Embryonic facial prominence (tissue), 1 donor: ENCODE data around the gene COL11A1.

Experiments
- DNase-seq: peaks from one replicate; pipeline ENCODE4 v3.0.0-alpha.2; 2016; ENCODE audit errors: extremely low spot score

The COL11A1 gene

DNA sequence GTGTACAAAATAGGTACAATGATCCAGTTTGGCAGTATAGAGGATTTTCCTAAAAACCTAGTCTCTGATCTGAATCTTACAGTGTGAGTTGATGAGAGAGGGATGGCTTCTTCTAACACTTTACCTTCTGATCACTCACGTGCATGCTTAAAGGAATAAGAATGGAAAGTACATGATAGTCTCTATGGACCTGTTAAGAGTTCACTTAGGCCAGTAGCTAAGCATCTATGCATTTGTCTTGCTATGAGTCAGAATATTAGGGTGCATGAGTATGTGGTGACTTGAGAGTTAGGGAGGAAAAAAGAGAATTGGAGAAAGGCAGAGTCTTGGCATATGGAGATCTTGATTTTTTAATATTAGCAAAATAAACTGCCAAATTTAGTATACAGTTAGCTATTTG is 206.3 kb downstream of the COL11A1 start:
- DNase-seq: no peak

DNA sequence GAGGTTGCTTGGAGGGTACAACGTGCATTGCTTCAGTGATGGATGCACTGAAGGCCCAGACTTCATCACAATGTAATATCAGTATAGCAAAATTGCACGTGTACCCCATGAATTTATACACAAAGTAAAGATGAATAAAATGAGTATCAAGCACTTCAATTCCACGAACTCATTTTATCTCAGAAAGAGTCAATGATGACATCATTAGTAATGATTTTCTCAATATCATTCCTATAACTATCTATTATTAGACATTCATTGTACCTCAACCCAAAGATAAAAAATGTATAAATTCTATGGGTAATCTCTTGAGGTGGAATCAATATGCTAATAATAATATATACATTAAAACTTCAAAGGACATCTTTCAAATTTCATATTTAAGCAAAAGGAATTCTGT is 208.4 kb downstream of the COL11A1 start:
- DNase-seq: no peak

DNA sequence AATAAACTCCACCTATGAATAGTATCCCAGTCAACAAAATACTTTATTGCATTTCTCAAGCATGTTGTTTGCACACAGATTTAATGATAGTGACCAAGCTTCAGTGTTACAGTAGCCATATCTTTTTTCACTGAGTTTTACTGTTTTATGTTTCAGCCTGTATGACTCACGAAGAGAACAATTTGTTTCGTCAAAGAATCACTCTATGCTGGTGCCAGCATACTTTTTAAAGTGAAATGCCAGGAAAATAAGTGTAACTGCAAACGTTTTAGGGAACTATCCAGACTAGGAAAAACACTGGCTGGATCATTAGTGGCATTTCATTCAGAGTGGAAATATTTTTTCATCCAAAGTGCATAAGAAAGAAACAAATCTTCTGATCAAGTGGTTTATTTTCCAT is 210.8 kb downstream of the COL11A1 start:
- DNase-seq: no peak

DNA sequence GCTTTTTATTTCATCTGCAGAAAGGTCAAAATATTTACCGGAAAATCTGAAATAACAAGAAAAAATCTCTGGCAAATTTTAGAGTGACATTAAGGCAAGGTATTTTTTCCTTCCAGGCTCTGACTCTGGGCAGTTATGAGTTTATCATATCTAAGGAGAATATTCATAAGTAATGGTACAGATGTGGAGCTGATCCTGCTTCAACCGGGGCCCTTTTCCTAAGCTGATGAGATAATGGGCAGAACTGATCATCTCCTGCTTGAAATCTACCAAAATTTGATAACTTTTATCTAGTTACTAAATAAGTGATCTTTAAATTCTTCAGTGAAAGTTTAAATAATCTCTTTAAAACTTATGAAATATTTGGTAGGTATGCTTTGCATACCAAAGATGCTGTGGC is 211.6 kb downstream of the COL11A1 start:
- DNase-seq: no peak

DNA sequence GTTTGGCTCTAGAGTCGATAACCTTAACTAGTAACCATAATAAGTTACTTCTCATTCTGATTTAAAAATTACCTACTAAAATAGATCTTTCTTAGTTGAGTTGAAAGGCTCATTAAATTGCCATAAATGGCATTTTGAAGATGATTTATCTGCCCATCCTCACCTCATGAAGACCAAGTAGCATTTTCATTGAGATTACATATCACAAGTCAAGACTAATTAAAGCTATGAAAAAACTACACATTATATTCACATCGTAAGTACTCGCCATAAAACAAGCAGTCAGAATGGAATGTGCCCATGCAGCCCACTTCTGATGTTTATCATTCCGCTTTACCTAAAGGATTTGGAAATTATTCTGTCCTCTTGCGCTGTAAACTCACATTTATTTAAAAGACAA is 212.0 kb downstream of the COL11A1 start:
- no peak for DNase-seq

- no peak for DNase-seq
These were observed 216.3 kb downstream of the COL11A1 start for GRCh38 chr1:102891868-102892625.

DNA sequence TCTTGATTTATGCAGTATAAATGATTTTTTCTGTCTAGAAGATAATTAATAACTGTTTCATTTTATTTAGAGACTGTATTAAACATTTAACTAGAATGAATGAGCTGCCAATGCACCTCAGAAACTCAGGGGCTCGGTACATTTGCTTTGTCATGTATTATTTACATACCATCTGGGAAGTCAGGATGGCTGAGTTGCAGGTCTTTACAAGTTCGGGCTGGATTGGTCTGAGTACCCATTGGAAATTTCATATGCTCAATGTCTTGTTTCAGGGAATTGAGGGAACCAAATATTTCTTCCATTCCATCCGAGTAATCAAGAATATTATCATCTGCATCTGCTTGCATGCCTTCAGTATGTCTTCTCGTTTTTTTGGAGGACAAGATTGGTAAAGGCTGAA is 221.7 kb downstream of the COL11A1 start:
- DNase-seq: no peak

GRCh38 chr1:102884238-102884637 is 224.1 kb downstream of the COL11A1 start:
- no peak for DNase-seq

- DNase-seq: no peak
These were observed 228.8 kb downstream of the COL11A1 start for GRCh38 chr1:102879439-102879993.

DNA sequence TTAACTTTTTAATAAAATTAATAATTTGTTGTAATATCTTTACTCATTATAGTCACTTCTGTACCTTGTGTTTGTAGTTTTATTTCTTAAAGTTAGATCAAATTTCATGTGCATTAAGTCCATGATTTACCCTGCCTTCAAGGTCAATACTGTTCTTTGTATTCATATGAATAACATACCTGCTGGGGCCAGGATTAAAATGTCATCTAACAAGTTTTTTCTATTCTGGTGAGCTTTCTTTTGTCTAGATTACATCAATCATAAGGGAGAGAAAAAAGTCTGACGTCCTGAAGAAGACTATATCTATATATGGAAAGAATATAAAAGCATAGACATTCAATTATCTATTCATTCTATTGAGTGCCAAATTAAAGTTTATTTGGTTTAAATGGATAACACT is 232.6 kb downstream of the COL11A1 start:
- DNase-seq: no peak

DNA sequence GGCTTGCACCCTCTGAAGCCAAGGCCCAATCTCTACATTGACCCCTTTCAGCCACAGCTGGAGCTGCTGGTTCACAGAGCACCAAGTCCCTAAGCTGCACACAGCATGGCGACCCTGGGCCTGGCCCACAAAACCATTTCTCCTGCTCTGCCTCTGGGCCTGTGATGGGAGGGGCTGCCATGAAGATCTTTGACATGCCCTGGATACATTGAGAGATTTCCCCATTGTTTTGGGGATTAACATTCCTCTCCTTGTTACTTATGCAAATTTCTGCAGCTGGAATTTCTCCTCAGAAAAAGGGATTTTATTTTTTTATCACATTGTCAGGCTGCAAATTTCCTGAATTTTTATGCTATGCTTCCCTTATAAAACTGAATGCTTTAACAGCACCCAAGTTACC is 235.8 kb downstream of the COL11A1 start:
- no peak for DNase-seq

DNA sequence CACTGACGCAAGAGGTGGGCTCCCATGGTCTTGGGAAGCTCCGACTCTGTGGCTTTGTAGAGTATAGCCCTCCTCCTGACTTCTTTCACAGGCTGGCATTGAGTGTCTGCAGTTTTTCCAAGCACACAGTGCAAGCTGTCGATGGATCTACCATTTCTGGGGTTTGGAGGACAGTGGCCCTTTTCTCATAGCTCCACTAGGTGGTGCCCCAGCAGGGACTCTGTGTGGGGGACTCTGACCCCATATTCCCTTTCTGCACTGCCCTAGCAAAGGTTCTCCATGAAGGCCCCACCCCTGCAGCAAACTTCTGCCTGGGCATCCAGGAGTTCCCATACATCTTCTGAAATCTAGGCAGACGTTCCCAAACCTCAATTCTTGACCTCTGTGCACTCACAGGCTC is 236.2 kb downstream of the COL11A1 start:
- DNase-seq: no peak

GRCh38 chr1:102863704-102864103 is 244.6 kb downstream of the COL11A1 start:
- DNase-seq: no peak

DNA sequence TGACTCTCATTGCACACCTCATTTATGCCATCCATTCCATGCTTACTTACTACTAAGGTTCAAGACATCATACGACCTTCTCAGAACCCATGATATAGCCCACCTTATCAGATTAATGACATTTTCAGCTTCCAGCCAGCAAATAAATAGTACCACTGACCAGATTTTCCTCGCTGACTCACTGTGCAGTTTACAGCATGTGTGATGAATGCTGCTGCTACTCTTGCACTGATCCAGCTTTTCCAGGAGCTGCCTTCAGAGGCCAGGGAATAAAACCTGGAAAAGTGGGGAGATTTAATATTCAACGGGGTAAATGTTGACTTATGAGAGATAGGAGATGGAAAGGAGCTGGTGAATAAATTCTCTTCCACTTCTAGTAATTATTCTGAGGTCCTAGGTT is 247.1 kb downstream of the COL11A1 start:
- DNase-seq: no peak

GRCh38 chr1:102858695-102859094 is 249.6 kb downstream of the COL11A1 start:
- no peak for DNase-seq

DNA sequence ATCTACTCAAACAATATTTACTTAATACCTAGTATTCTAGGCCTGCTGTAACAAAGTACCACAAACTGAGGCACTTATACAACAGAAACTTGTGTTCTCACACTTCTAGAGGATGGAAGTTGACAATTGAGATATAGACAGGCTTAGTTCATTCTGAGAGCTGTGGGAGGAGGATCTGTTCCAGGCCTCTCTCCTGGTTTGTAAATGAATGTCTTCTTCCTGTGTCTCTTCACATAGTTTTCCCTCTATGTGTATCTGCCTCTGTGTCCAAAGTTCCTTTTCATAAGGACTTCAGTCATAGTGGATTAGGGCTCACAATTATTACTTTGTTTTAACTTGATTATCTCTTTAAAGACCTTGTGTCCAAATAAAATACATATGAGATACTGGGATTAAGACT is 251.1 kb downstream of the COL11A1 start:
- no peak for DNase-seq

- DNase-seq: no peak
These were observed 254.6 kb downstream of the COL11A1 start for GRCh38 chr1:102853701-102854187.

DNA sequence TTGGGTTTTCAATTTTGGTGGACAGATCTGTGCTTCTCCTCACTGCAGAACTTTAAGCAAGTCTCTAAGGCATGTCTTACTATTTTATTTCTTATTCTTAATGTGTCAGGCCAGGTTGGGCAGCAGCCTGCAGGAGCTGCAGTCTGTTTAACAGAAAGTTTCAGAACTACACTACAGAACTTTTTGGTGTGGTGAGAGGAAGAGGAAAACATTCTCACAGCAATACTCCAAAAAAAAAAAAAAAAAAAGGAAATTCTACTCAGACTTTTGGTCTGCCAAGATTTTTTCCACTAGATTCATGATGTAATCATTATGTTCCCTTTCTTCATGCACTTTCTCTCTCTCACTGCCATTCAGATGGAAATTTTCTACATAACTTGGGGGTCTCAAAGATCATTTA is 255.2 kb downstream of the COL11A1 start:
- no peak for DNase-seq

DNA sequence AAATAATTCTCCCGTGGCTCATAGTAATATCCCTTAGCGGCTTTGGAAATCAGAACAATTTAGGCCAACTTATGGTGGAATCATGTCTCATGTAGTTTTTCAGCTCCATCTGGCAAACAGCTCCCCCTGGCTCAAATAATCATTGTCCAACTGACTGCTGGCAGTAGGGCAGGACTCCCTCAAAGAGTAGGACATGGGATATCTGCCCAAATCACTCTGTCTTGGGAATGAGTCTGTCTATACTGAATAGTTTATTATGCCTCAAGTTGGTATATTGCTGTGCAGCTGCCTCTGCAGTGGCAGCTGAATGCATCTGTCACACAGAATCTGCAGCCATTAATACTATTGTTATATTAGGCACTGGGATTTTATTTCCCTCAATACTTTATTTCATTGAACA is 255.7 kb downstream of the COL11A1 start:
- DNase-seq: no peak

DNA sequence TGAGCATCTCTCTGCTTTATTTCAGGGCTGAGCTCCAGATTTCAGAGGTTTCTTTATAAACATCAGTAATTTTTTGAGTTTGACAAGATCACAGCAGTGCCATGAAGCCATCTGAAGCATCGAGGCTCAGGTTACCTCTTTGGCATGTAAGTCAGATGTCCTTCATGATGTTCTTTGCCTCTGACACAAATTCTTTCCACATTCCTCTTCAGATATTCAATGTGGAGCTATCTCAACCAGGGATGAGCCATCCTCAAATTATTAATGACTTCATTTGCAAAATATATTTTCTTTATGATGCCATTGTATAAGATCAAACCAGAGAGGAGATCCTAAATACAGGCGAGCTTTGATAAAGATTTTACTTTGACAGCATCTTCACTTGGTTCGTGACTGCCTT is 256.7 kb downstream of the COL11A1 start:
- DNase-seq: no peak

GRCh38 chr1:102842606-102843005 is 265.7 kb downstream of the COL11A1 start:
- no peak for DNase-seq

DNA sequence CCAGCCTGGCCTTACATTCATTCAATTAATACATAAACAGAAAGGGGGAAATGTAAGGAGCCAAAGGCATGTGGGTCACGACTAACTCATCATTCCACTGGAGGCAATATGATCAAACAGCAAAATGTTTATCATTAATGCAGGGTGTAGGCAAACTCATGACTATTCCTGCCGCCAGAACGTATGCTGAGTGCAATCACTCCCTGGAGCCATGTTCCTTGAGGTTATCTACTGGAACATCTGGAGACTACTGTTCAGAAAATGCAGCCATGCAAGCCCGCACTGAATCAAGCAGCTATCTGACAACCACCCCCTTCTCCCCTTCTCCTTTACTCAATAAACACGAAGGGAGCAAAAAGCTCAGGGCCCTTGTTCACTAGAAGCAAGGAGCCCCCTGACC is 267.6 kb downstream of the COL11A1 start:
- DNase-seq: no peak

DNA sequence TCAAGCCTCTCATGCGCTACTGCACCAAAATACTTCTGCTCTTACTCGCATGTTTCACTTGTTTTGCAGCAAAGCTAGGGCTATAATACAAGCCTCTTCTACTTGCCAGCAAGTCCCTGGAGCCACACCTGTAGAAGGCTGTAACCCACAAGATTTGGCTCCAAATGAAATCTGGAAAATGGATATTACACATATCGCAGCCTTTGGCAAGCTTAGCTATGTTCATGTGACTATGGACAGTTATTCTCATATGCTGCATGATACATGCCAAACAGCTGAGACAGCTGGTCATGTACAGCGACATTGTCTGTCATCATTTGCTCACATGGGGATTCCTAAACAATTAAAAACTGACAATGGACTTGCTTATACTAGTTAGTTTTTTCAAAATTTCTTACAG is 270.3 kb downstream of the COL11A1 start:
- no peak for DNase-seq

DNA sequence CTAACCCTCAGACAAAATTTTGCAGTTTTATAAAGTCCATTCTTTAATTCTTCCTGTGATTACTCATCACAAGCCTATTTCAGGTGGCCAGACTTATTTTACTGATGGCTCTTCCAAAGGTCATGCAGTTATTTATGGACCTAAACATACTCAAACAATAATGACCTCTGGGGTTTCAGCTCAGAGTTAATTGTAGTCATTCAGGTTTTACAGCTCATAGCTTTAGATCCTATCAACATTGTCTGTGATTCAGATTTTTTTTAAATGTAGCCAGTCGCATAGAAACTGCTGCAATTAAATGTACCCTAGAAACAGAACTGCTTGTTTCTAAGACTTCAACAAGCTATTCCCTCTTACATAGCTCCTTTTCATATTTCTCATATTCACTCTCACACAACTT is 270.8 kb downstream of the COL11A1 start:
- DNase-seq: no peak
